Nephron progenitor cell (in vitro differentiated cells): ENCODE measurements around the gene GLIS1.

ENCODE experiments used
- DNase-seq: peaks from one replicate; pipeline ENCODE4 v3.0.0; 2021
- H3K27ac Mint-ChIP-seq: 2 replicates; pipeline ENCODE4 v1.8.0; 2021; ENCODE audit warnings: mild to moderate bottlenecking, moderate library complexity, mixed read lengths
- H3K27me3 Mint-ChIP-seq: 2 replicates; pipeline ENCODE4 v1.8.0; 2021; ENCODE audit warnings: mild to moderate bottlenecking, low read depth, mixed read lengths; ENCODE audit not compliant: poor library complexity
- H3K36me3 Mint-ChIP-seq: 2 replicates; pipeline ENCODE4 v1.8.0; 2021; ENCODE audit warnings: low read depth, mixed read lengths
- H3K4me1 Mint-ChIP-seq: 2 replicates; pipeline ENCODE4 v1.8.0; 2021; ENCODE audit warnings: mixed read lengths
- H3K4me3 Mint-ChIP-seq: 2 replicates; pipeline ENCODE4 v1.8.0; 2021; ENCODE audit warnings: mild to moderate bottlenecking, moderate library complexity, mixed read lengths
- H3K9me3 Mint-ChIP-seq: 2 replicates; pipeline ENCODE4 v1.8.0; 2021; ENCODE audit warnings: mild to moderate bottlenecking, moderate library complexity, mixed read lengths
- TF ChIP-seq, protein P1 (sequence below): fragments of 200-600 bp; sonication (generic); IDR thresholded peaks from 2 replicates; pipeline ENCODE4 v1.5.0; 2021; ENCODE audit warnings: antibody characterized with exemption

GLIS1 gene

DNA sequence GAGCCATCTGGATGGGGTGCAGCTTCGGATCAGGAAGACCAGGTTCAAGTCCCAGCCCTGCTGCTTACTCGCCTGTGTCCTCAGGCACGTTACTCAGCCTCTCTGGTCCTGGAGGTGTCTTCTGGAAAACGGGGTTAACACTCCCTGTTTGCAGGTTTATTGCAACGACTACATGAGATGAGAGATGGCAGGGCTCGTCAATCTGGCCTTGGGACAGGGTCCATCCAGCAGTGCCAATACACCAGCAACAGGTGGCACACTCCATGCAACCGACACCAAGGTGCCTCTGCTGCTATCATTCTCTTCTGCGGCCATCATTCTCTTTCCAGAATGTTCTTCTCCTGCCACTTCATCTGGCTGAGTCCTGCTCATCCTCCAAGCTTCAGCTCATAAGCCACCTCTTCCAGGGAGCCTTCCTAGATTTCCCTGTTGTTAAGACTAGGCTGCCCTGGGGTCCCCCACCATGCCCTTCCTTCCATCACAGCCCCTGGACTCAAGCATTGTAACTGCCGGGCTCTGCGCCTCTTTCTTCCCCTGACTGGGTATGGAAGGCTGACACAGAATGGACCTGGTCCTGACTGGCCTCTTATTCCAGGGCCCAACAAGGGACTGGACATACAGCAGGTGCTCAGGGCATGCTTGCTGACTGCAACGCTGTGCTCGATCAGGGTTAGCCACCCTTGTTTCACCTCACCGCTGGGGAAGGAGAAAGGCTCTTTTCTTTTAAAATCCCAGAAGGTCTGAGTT lies 192.4 kb downstream of the GLIS1 start:
- Mint-ChIP-seq H3K27me3 (peaks cover 14% of the 10 kb centered on the region), H3K27ac (no peak overlapping the region), H3K36me3 (no peaks in the 10 kb centered on the region), H3K4me3 (no peak overlapping the region), H3K4me1 (peaks cover 48% of the 10 kb centered on the region), H3K9me3 (no peaks in the 10 kb centered on the region)
- no peak for DNase-seq
- TF ChIP-seq, protein P1, sequence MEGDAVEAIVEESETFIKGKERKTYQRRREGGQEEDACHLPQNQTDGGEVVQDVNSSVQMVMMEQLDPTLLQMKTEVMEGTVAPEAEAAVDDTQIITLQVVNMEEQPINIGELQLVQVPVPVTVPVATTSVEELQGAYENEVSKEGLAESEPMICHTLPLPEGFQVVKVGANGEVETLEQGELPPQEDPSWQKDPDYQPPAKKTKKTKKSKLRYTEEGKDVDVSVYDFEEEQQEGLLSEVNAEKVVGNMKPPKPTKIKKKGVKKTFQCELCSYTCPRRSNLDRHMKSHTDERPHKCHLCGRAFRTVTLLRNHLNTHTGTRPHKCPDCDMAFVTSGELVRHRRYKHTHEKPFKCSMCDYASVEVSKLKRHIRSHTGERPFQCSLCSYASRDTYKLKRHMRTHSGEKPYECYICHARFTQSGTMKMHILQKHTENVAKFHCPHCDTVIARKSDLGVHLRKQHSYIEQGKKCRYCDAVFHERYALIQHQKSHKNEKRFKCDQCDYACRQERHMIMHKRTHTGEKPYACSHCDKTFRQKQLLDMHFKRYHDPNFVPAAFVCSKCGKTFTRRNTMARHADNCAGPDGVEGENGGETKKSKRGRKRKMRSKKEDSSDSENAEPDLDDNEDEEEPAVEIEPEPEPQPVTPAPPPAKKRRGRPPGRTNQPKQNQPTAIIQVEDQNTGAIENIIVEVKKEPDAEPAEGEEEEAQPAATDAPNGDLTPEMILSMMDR: no peak

DNA sequence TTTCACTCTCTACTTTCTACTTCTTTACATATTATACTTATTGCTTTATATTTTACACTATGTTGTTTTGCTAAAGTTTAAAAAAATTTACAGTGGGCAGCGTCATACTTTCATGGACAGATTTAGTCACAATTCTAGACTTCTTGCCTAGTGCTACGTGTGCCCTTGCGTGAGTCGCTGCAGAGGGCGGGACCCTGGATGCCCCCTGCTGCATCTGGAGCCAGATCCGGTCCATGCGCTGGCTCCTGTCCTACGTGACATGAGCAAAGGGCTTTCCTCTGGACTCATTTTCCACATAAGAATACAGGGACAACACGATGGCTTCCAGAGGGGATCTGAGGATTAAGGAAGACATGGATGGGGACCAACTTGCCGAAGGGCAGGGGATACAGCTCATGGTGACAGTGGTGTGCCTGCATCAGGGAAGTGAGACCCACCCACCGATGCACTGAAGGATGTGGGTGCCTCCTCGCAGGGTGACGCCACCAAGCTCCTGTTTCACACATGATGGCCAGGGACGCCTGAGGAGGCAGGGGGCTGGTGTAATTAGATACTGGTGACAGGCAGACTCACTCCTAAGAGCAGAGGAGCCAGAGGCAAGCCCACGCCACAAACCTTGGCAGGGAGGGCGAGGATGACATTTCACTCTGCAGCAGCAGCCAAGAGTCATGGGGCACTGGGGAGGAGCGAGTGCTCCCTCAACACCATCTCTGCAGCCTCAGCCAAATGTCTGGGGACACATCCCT lies 193.1 kb downstream of the GLIS1 start:
- DNase-seq: peak; percentile 46
- Mint-ChIP-seq H3K9me3 (no peaks in the 10 kb centered on the region), H3K4me1 (peaks cover 52% of the 10 kb centered on the region)

DNA sequence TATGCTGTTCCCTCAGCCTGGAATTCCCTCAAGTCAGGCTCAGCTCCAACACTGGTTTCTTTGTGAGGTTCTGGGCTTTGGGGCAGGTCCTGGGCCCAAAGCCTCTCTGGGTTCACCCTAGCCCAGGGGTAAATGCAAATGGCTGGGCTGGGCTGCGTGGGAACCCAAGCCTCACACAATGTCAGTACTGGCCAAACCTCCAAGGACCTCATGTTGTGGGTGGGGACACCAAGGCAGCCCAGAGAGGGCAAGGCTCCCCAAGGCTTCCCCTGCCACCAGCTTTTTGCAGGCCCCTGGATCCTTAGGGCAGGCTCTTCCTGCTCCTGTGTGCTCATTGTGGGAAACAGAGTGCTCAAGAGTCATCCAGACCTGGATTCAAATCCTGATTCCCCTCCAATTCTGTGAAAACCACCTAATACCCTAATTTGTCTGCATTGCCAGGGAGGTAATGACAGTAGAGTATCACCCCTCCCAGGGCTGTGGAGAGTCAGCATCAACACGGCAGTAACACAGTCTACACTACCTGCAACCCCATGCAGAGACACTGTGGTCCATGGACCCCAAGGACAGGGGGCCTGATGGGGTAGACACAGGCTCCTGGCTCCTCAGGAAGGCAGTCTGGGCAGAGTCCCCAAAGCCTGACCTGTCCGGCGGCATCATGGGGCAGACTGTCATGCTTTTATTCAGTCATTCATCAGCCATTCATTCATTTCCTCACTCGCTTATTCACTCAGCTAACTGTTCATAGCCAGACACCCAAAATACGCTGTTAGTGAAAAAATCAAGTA lies 194.0 kb downstream of the GLIS1 start:
- H3K27ac Mint-ChIP-seq: no peak overlapping the region
- TF ChIP-seq, protein P1: no peak
- H3K27me3 Mint-ChIP-seq: peaks cover 12% of the 10 kb centered on the region
- no peak for DNase-seq
- H3K4me3 Mint-ChIP-seq: no peak overlapping the region
- no peaks in the 10 kb centered on the region for H3K9me3 Mint-ChIP-seq
- H3K36me3 Mint-ChIP-seq: no peaks in the 10 kb centered on the region
- H3K4me1 Mint-ChIP-seq: peaks cover 52% of the 10 kb centered on the region

More for the DNA sequence above, 193.1 kb downstream of the GLIS1 start:
- H3K27me3 Mint-ChIP-seq: peaks cover 14% of the 10 kb centered on the region
- H3K4me3 Mint-ChIP-seq: no peak overlapping the region
- TF ChIP-seq, protein P1: no peak
- H3K36me3 Mint-ChIP-seq: no peaks in the 10 kb centered on the region
- no peak overlapping the region for H3K27ac Mint-ChIP-seq

DNA sequence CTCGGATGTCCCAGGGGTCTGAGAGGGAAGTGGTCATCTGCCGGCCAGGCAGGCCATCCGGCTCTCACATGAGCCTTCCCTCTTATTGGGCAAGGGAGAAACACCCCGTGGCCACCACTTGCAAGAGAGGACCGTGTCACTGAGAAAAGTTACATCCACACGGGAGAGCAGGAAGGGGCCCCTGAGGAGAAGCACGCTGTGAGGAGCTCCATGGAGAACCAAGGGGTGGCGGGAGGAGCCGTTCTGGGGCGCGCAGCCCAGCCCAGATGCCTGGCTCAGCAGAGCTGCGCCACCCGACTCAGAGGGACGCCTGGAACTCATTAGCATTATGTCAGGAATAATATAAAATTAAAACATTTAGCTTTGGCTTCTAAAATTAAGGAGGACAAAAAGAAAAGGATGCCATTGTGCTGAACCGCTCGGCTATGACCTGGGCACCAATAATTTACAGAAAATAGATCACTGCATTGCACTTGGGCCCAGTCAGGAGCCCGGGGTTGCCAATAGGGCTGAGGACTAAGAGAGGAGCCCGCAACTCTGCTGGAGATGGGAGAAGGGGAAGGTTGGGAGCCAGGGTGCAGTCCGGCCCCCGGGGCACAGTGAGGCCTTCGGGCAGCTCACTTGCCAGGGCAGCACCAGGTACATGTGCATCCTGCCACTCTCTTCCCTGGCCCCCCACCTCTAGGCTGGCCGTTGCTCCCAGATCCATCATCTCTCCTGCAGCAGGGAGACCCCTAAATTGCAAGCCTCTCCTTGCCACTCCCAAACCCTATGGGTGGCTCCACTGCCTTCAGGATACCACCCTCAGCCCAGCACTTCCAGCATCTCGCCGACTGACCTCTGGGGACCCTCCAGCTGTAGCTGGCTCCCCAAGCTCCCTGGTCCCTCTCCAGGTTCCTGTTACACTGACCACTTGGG lies 194.9 kb downstream of the GLIS1 start:
- Mint-ChIP-seq H3K9me3 (no peaks in the 10 kb centered on the region), H3K4me3 (no peak overlapping the region), H3K4me1 (peaks cover 52% of the 10 kb centered on the region), H3K36me3 (no peaks in the 10 kb centered on the region), H3K27ac (no peak overlapping the region), H3K27me3 (peaks cover 7% of the 10 kb centered on the region)
- TF ChIP-seq, protein P1: no peak
- DNase-seq: no peak

DNA sequence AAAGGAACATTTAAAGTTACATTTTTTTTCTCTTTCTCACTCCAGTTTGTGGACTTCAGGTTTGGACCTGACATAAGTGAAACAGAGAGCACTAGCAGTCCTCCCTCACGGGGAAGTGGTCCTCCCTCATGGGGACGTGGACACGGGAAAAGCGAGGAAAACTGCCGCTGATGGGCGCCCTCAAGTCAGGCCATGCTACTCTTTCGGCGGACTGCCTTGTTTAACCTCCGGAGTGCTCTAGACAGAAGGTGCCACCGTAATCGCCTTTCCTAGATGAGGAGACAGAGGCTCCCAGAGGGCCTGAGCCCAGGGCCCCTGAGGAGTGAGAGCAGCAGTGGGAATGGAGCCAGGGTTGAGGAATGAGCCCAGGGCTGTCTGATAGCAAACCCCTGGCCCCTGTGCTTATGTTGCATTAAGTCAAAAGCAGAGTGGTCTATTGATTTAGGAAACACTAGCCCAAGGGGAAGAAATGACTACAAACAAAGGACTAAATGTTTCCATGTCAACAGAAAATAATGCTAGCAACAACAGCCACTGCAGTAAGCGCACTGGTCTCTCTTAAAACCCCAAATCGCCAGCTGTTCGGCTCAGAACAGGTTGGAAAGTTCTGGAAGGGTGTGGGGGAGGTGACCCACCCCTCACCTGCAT lies 195.7 kb downstream of the GLIS1 start:
- H3K4me1 Mint-ChIP-seq: peaks cover 52% of the 10 kb centered on the region
- no peak overlapping the region for H3K27ac Mint-ChIP-seq
- no peaks in the 10 kb centered on the region for H3K36me3 Mint-ChIP-seq
- TF ChIP-seq, protein P1: no peak
- no peak overlapping the region for H3K4me3 Mint-ChIP-seq
- DNase-seq: no peak
- H3K9me3 Mint-ChIP-seq: no peaks in the 10 kb centered on the region
- H3K27me3 Mint-ChIP-seq: peaks cover 4% of the 10 kb centered on the region
